ENCODE measurements around the gene RAMACL. TPM values are rescaled to one million over a fixed set of nuclear protein-coding genes. Genes with fewer than 3 reads are reported as not detected.

Gene RAMACL
- total and polyA plus RNA-seq, 7 donors, result 0.17 to 1.3 (median 0.48) TPM

DNA sequence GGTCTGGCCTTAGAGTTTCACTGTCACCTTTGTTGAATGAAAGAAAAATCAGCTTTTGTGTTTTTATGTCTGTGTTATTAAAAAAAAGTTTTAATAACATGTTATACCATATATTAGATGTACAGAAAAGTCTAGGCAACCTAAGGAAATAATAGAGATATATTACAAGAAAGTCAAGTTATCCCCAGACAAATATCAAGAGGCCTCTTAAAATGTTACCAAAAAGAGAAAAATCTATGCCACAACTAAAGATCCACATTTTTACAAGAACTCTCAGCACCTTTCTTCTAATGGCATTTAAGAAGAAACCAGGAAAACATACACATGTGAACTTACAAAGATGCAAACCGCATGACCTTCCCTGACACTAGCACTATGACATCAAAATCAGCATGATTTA, 26.8 kb downstream of the RAMACL start:
- DNase-seq (no peak), ATAC-seq (no peak)
- no peaks in the 10 kb centered on the region for H3K36me3 ChIP-seq (ENCODE audit: insufficient read depth in 1 of 2, low read depth in 1 of 2)
- no peaks in the 10 kb centered on the region for H3K27me3 ChIP-seq (ENCODE audit: insufficient read depth in 3 of 3, low read length in 2 of 3)
- H3K9me3 ChIP-seq, result no peaks in the 10 kb centered on the region
- intact Hi-C loops (cut with DNase I), result loop anchor here (5.0 kb wide), 4 partner anchors 58 to 133 kb away; partner anchors contain the start of gene RPS6KA2 (in 2 of the 2)
- WGBS, 3 donors, result 92 to 100% (median 100%) methylated on average over 1 of the region's 1 CpG
- TF ChIP-seq, protein P1, sequence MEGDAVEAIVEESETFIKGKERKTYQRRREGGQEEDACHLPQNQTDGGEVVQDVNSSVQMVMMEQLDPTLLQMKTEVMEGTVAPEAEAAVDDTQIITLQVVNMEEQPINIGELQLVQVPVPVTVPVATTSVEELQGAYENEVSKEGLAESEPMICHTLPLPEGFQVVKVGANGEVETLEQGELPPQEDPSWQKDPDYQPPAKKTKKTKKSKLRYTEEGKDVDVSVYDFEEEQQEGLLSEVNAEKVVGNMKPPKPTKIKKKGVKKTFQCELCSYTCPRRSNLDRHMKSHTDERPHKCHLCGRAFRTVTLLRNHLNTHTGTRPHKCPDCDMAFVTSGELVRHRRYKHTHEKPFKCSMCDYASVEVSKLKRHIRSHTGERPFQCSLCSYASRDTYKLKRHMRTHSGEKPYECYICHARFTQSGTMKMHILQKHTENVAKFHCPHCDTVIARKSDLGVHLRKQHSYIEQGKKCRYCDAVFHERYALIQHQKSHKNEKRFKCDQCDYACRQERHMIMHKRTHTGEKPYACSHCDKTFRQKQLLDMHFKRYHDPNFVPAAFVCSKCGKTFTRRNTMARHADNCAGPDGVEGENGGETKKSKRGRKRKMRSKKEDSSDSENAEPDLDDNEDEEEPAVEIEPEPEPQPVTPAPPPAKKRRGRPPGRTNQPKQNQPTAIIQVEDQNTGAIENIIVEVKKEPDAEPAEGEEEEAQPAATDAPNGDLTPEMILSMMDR (IDR thresholded peaks at IDR 0.05), result no peak
- H3K4me3 ChIP-seq, result no peak overlapping the region
- H3K4me1 ChIP-seq, result peaks cover 60% of the 10 kb centered on the region
- H3K27ac ChIP-seq, result no peak overlapping the region

DNA sequence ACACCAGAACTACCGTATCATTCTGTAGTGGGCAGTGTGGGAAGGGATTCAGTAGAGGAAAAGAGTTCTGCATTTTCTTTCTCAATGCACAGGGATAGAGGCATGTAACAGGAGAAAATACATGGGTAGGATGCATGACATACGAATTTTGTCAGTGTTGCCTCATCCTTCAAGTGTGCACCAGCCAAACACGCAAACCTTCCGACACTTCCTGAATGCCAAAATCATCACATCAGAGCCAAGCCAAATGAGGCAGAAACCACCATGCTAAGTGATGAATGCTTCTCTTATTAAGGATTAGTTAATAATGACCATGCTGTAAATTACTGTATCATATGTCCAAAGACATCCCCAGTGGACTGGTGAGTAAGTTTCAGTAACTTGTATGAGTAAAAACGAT, 27.3 kb downstream of the RAMACL start:
- Histone ChIP-seq H3K27ac (peak overlapping the region; percentile 43), H3K36me3 (ENCODE audit: insufficient read depth in 1 of 2, low read depth in 1 of 2) (no peaks in the 10 kb centered on the region), H3K9me3 (no peaks in the 10 kb centered on the region), H3K27me3 (ENCODE audit: insufficient read depth in 3 of 3, low read length in 2 of 3) (no peaks in the 10 kb centered on the region), H3K4me3 (no peak overlapping the region), H3K4me1 (peaks cover 60% of the 10 kb centered on the region)
- ATAC-seq, result no peak
- TF ChIP-seq, protein P1 (IDR thresholded peaks at IDR 0.05), result no peak
- 70 to 86% (median 80%) methylated on average over 5 of the region's 5 CpGs for WGBS, 3 donors
- intact Hi-C loops (cut with DNase I), result loop anchor here (5.0 kb wide), 4 partner anchors 58 to 133 kb away; partner anchors contain the start of gene RPS6KA2 (in 1 of the 2)
- DNase-seq, result no peak

DNA sequence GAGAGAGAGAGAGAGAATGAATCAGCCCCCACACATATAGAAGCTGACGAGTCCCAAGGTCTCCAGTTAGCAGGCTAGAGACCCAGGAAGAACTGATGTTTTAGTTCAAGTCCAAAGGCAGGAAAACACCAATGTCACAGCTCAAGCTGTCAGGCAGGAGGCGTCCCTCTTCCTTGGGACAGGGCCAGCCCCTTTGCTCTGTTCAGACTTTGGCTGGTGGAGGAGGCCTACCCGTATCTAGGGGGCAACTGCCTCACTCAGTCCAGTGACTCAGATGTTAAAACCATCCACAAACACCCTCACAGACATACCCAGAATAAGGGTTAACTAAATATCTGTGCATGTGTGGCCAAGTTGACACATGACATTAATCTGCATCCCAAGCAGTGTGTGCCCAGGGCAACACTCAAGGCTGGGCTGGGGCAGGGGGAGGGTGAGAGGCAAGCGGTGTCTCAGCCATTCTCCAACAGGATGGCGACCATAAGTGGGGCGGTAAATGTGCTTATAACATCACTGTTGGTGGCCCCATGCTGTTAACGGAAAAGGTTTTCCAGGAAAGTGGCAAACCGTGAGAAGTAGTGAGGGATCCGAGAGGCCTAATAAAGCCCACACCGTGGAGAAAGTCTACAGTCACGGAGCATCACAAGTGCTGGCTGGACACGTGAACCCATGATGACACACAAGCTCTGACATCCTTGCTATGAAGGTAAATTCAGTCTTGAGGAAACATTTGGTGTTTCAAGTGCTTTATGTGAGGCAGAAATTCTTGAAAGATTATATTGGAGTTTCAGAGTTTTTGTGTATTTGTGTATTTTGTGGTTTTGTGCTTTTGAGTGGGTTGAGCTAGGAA, 28.1 kb downstream of the RAMACL start:
- Histone ChIP-seq H3K4me3 (no peak overlapping the region), H3K27ac (peak overlapping the region; percentile 43), H3K9me3 (no peaks in the 10 kb centered on the region), H3K4me1 (peaks cover 58% of the 10 kb centered on the region), H3K36me3 (ENCODE audit: insufficient read depth in 1 of 2, low read depth in 1 of 2) (no peaks in the 10 kb centered on the region), H3K27me3 (ENCODE audit: insufficient read depth in 3 of 3, low read length in 2 of 3) (no peaks in the 10 kb centered on the region)
- ATAC-seq, result no peak
- WGBS, 3 donors, result 79 to 86% (median 81%) methylated on average over 12 of the region's 12 CpGs
- TF ChIP-seq, protein P1 (IDR thresholded peaks at IDR 0.05), result no peak
- intact Hi-C loops (cut with DNase I), result loop anchor here (5.0 kb wide), 4 partner anchors 59 to 134 kb away; partner anchors contain the start of gene RPS6KA2 (in 1 of the 2)
- DNase-seq, result no peak

DNA sequence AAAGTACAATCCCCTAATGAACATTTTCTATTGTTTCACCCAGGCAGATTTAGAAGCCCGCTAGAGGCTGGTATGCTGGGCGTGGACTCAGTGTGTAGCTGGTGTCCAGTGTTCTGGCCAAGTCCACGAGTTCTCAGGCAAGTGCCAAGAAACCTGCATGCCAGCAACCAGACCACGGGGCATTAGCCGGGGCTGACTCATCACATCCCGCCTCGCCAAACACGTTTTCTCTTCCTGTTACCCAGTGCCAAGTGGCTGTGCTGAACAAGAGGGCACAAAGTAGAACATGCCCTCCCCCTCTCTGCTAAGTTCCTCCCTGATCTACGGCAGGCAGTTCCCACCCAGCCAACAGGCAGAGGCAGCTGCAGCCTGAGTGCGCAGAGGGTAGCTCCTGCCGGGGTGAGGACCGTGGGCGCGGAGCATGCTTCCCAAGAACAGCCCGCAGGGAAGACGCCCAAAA, 29.6 kb downstream of the RAMACL start:
- Histone ChIP-seq H3K27ac (peak overlapping the region; percentile 85), H3K4me3 (peak overlapping the region; percentile 37), H3K27me3 (ENCODE audit: insufficient read depth in 3 of 3, low read length in 2 of 3) (no peaks in the 10 kb centered on the region), H3K36me3 (ENCODE audit: insufficient read depth in 1 of 2, low read depth in 1 of 2) (no peaks in the 10 kb centered on the region), H3K4me1 (peaks cover 50% of the 10 kb centered on the region), H3K9me3 (no peaks in the 10 kb centered on the region)
- peak; percentile 89 to 96 for DNase-seq
- ATAC-seq, result peak; percentile 90 to 93 (median 92)
- TF ChIP-seq, protein P1 (IDR thresholded peaks at IDR 0.05), result no peak
- WGBS, 3 donors, result 16 to 22% (median 19%) methylated on average over 16 of the region's 16 CpGs
- intact Hi-C loops (cut with DNase I), result loop anchor here (5.0 kb wide), 4 partner anchors 60 to 135 kb away; partner anchors contain the start of gene RPS6KA2 (in 1 of the 2)

Data from psoas muscle (tissue), 8 donors.